RKO (cell line): Measurements from ENCODE around the gene CARNS1.

Experiments used
- DNase-seq: peaks from one replicate; pipeline ENCODE4 v3.0.0-alpha.2; 2016; ENCODE audit warnings: low spot score

CARNS1 gene

GRCh38 chr11:67465530-67465929 lies 50.1 kb downstream of the CARNS1 start:
- DNase-seq: peak; percentile 59

GRCh38 chr11:67466367-67466766 lies 50.9 kb downstream of the CARNS1 start:
- no peak for DNase-seq

- DNase-seq: no peak
Observed at GRCh38 chr11:67466962-67467771, 51.7 kb downstream of the CARNS1 start.

GRCh38 chr11:67468056-67468455 lies 52.6 kb downstream of the CARNS1 start:
- no peak for DNase-seq

GRCh38 chr11:67468456-67468758 lies 52.9 kb downstream of the CARNS1 start:
- no peak for DNase-seq

- DNase-seq: peak; percentile 92
Observed at GRCh38 chr11:67468759-67469507, 53.5 kb downstream of the CARNS1 start, which contains the start of gene TMEM134. Gene TMEM134 (minus strand): TSS chr11:67469251. CDS start chr11:67469192, 59 bp downstream.

GRCh38 chr11:67469508-67469811 lies 54.0 kb downstream of the CARNS1 start:
- DNase-seq: no peak

GRCh38 chr11:67470337-67471002 lies 55.0 kb downstream of the CARNS1 start:
- no peak for DNase-seq

GRCh38 chr11:67472882-67473281 lies 57.4 kb downstream of the CARNS1 start:
- no peak for DNase-seq
